Astrocyte (in vitro differentiated cells and primary cell): ENCODE results near the gene LIMA1. TPM values are rescaled to one million over a fixed set of nuclear protein-coding genes. Genes with fewer than 3 reads are reported as not detected.

Source experiments
- DNase-seq: peaks from one replicate; pipeline ENCODE4 v3.0.0-alpha.2; 2010; ENCODE audit warnings: low read depth
- FAIRE-seq: peaks from 2 replicates; lab custom pipeline; 2011; peaks lifted over from hg19 to GRCh38; lab: Jason Lieb, UNC
- H2AFZ ChIP-seq: 2 replicates; pipeline ENCODE4 v1.6.0; 2012; ENCODE audit warnings: low read depth, low read length, inconsistent platforms
- H3K27ac ChIP-seq: 2 replicates; pipeline ENCODE4 v1.5.1; 2011; ENCODE audit warnings: low read depth, low read length, inconsistent platforms
- H3K27me3 ChIP-seq: 2 replicates; pipeline ENCODE4 v1.6.0; 2011; ENCODE audit warnings: low read length, inconsistent platforms; ENCODE audit not compliant: insufficient read depth
- H3K36me3 ChIP-seq: 2 replicates; pipeline ENCODE4 v1.5.1; 2011; ENCODE audit warnings: low read length, inconsistent platforms; ENCODE audit not compliant: insufficient read depth
- H3K4me1 ChIP-seq: 2 replicates; pipeline ENCODE4 v1.5.1; 2011; ENCODE audit warnings: low read length, inconsistent platforms; ENCODE audit not compliant: insufficient read depth
- H3K4me2 ChIP-seq: 2 replicates; pipeline ENCODE4 v1.6.0; 2012; ENCODE audit warnings: low read length, inconsistent platforms
- H3K4me3 ChIP-seq: 2 replicates; pipeline ENCODE4 v1.5.1; 2011; ENCODE audit warnings: low read depth, mild to moderate bottlenecking, low read length, inconsistent platforms; ENCODE audit not compliant: insufficient read depth
- H3K79me2 ChIP-seq: 2 replicates; pipeline ENCODE4 v1.6.0; 2012; ENCODE audit warnings: mild to moderate bottlenecking, low read length, inconsistent platforms; ENCODE audit not compliant: insufficient read depth
- H3K9ac ChIP-seq: 2 replicates; pipeline ENCODE4 v1.6.0; 2012; ENCODE audit warnings: mild to moderate bottlenecking, low read length, inconsistent platforms
- H3K9me3 ChIP-seq: 2 replicates; pipeline ENCODE4 v1.5.1; 2012; ENCODE audit warnings: low read depth, mild to moderate bottlenecking, low read length, inconsistent platforms; ENCODE audit not compliant: insufficient read depth
- H4K20me1 ChIP-seq: 2 replicates; pipeline ENCODE4 v1.6.0; 2012; ENCODE audit warnings: low read length, inconsistent platforms; ENCODE audit not compliant: insufficient read depth
- H3K27ac Mint-ChIP-seq: one replicate; pipeline ENCODE4 v1.8.0; 2021; ENCODE audit warnings: mild to moderate bottlenecking, mixed read lengths; ENCODE audit not compliant: unreplicated experiment
- H3K27me3 Mint-ChIP-seq: one replicate; pipeline ENCODE4 v1.8.0; 2021; ENCODE audit warnings: low read depth, mixed read lengths; ENCODE audit not compliant: unreplicated experiment
- H3K36me3 Mint-ChIP-seq: one replicate; pipeline ENCODE4 v1.8.0; 2021; ENCODE audit warnings: low read depth, mixed read lengths; ENCODE audit not compliant: unreplicated experiment
- H3K4me1 Mint-ChIP-seq: one replicate; pipeline ENCODE4 v1.8.0; 2021; ENCODE audit warnings: low read depth, mixed read lengths; ENCODE audit not compliant: unreplicated experiment
- H3K4me3 Mint-ChIP-seq: one replicate; pipeline ENCODE4 v1.8.0; 2021; ENCODE audit warnings: mild to moderate bottlenecking, moderate library complexity, mixed read lengths; ENCODE audit not compliant: unreplicated experiment
- H3K9me3 Mint-ChIP-seq: one replicate; pipeline ENCODE4 v1.8.0; 2021; ENCODE audit warnings: mild to moderate bottlenecking, mixed read lengths; ENCODE audit not compliant: unreplicated experiment
- EZH2 ChIP-seq: IDR thresholded peaks from 2 replicates; pipeline ENCODE4 v1.6.1; 2012; ENCODE audit warnings: mild to moderate bottlenecking, low read length, inconsistent platforms; ENCODE audit not compliant: insufficient read depth
- total RNA-seq: library from RNA; stranded (reverse); gene quantifications from 2 replicates; pipeline ENCODE4 v1.2.1, GENCODE V29; 2021
- TF ChIP-seq, protein P1 (sequence below): IDR thresholded peaks from 2 replicates; pipeline ENCODE4 v1.5.1; 2011; ENCODE audit warnings: low read depth, mild to moderate bottlenecking, inconsistent platforms, low read length, moderate library complexity; ENCODE audit not compliant: insufficient read depth

LIMA1 gene
- total RNA-seq, 1 donor from 2014 or later, result 173 TPM

DNA sequence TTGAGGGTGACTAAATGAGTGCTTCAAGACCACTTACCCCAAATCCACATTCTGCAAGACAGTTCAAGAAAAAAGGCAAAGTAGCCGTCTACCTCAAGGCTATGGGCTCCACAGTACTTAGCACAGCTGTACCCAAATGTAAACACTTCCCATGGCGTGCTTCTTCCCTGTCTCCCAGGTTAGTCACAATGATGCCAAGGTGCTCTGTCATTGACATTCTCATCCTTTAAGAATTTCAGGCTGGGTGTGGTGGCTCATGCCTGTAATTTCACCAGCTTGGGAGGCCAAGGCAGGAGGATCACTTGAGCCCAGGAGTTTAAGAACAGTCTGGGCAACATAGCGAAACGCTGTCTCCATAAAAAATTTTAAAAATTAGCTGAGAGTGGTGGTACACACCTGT is 64.9 kb downstream of the LIMA1 start:
- Histone ChIP-seq H4K20me1 (peaks cover 71% of the 10 kb centered on the region), H2AFZ (no peak overlapping the region), H3K79me2 (peaks cover 93% of the 10 kb centered on the region), H3K27ac (peak overlapping the region; percentile 67), H3K36me3 (peaks cover 21% of the 10 kb centered on the region), H3K4me3 (peak overlapping the region; percentile 35), H3K4me1 (peaks cover 24% of the 10 kb centered on the region), H3K9ac (peak overlapping the region; percentile 33), H3K27me3 (no peaks in the 10 kb centered on the region), H3K9me3 (no peaks in the 10 kb centered on the region), H3K4me2 (peak overlapping the region; percentile 84)
- DNase-seq, result peak; percentile 58
- FAIRE-seq, result no peak
- Mint-ChIP-seq H3K4me3 (no peak overlapping the region), H3K4me1 (peaks cover 25% of the 10 kb centered on the region), H3K27me3 (no peaks in the 10 kb centered on the region), H3K9me3 (no peaks in the 10 kb centered on the region), H3K27ac (peak overlapping the region; percentile 89), H3K36me3 (peaks cover 21% of the 10 kb centered on the region)
- TF ChIP-seq EZH2, result no peak
- TF ChIP-seq, protein P1, sequence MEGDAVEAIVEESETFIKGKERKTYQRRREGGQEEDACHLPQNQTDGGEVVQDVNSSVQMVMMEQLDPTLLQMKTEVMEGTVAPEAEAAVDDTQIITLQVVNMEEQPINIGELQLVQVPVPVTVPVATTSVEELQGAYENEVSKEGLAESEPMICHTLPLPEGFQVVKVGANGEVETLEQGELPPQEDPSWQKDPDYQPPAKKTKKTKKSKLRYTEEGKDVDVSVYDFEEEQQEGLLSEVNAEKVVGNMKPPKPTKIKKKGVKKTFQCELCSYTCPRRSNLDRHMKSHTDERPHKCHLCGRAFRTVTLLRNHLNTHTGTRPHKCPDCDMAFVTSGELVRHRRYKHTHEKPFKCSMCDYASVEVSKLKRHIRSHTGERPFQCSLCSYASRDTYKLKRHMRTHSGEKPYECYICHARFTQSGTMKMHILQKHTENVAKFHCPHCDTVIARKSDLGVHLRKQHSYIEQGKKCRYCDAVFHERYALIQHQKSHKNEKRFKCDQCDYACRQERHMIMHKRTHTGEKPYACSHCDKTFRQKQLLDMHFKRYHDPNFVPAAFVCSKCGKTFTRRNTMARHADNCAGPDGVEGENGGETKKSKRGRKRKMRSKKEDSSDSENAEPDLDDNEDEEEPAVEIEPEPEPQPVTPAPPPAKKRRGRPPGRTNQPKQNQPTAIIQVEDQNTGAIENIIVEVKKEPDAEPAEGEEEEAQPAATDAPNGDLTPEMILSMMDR, result no peak

DNA sequence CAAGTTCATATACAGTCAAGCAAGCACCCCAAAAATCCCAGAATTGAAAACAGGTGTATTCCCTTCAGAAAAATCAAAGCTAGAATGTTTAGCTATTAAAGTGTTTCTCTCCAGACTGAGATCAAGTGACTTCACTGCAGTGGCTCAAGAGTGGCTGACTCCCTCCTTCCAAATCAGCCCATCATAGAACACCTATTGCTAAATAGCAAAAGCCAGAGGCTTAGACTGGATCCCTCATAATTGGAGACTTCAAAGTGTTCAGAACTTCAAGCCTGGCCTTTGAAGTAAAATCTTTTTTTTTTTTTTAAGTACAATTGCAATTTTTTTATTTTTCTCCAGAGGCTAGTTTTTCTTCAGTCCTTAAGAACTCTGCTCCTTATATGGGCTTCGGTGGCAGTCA is 66.1 kb downstream of the LIMA1 start:
- Histone ChIP-seq H3K4me2 (peak overlapping the region; percentile 33), H4K20me1 (peaks cover 81% of the 10 kb centered on the region), H3K79me2 (peaks cover 96% of the 10 kb centered on the region), H3K4me3 (no peak overlapping the region), H2AFZ (no peak overlapping the region), H3K27ac (peak overlapping the region; percentile 21), H3K27me3 (no peaks in the 10 kb centered on the region), H3K9me3 (no peaks in the 10 kb centered on the region), H3K36me3 (peaks cover 23% of the 10 kb centered on the region), H3K9ac (no peak overlapping the region), H3K4me1 (peaks cover 21% of the 10 kb centered on the region)
- Mint-ChIP-seq H3K9me3 (no peaks in the 10 kb centered on the region), H3K36me3 (peaks cover 21% of the 10 kb centered on the region), H3K27ac (peak overlapping the region; percentile 84), H3K27me3 (no peaks in the 10 kb centered on the region), H3K4me1 (peaks cover 26% of the 10 kb centered on the region), H3K4me3 (peak overlapping the region; percentile 77)
- no peak for FAIRE-seq
- no peak for DNase-seq
- TF ChIP-seq, protein P1, result no peak
- no peak for TF ChIP-seq EZH2

DNA sequence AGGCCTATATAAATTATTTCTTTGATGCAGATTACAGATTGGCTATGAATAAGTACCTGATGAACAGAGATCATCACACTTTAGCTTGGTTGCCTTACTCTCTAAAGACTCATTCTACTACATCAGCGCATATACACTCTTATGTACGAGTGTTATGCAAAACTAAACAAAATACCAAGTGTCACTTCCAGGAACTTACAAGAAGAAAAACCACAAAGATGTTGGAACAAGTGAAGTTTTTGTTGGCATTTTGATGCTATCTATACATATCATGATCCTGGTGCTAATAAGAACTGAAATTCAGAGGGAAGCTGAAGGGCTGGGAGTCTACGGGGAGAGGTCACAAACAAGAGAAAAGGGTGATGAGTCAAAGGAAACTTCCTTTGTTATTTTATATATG is 68.3 kb downstream of the LIMA1 start:
- FAIRE-seq (no peak), DNase-seq (peak; percentile 70)
- Histone ChIP-seq H3K4me1 (peaks cover 30% of the 10 kb centered on the region), H3K27me3 (no peaks in the 10 kb centered on the region), H3K79me2 (peaks cover 95% of the 10 kb centered on the region), H4K20me1 (peaks cover 87% of the 10 kb centered on the region), H3K9ac (no peak overlapping the region), H3K4me2 (peak overlapping the region; percentile 47), H3K9me3 (no peaks in the 10 kb centered on the region), H3K27ac (no peak overlapping the region), H2AFZ (no peak overlapping the region), H3K4me3 (peak overlapping the region; percentile 13), H3K36me3 (peaks cover 31% of the 10 kb centered on the region)
- H3K9me3 Mint-ChIP-seq, result no peaks in the 10 kb centered on the region
- no peak for TF ChIP-seq EZH2
- TF ChIP-seq, protein P1, result no peak
- peaks cover 32% of the 10 kb centered on the region for H3K4me1 Mint-ChIP-seq
- H3K36me3 Mint-ChIP-seq, result peaks cover 19% of the 10 kb centered on the region
- H3K4me3 Mint-ChIP-seq, result no peak overlapping the region
- H3K27ac Mint-ChIP-seq, result no peak overlapping the region
- no peaks in the 10 kb centered on the region for H3K27me3 Mint-ChIP-seq
